Upper lobe of right lung (tissue), 1 donor: ENCODE measurements around the gene NEMF. TPM values are rescaled to one million over a fixed set of nuclear protein-coding genes. Genes with fewer than 3 reads are reported as not detected.
A peak's percentile ranks its signal among the peaks of the same experiment; 100 is the strongest.

ENCODE experiments used
- ATAC-seq: fragments of 200-7000 bp; cut with Tn5 transposase; one replicate; pipeline ENCODE4 v1.9.1; 2020; ENCODE audit warnings: mild to moderate bottlenecking, moderate library complexity
- DNase-seq: peaks from one replicate; pipeline ENCODE4 v3.0.0-alpha.2; 2020
- H3K27ac ChIP-seq: fragments of 200-600 bp; one replicate; pipeline ENCODE4 v1.8.0; 2022
- H3K27me3 ChIP-seq: fragments of 200-600 bp; one replicate; pipeline ENCODE4 v1.8.0; 2022; ENCODE audit warnings: mild to moderate bottlenecking
- H3K36me3 ChIP-seq: fragments of 200-600 bp; one replicate; pipeline ENCODE4 v1.8.0; 2022
- H3K4me1 ChIP-seq: fragments of 200-600 bp; one replicate; pipeline ENCODE4 v1.8.0; 2022
- H3K4me3 ChIP-seq: fragments of 200-600 bp; one replicate; pipeline ENCODE4 v1.8.0; 2022; ENCODE audit warnings: mild to moderate bottlenecking
- H3K9me3 ChIP-seq: fragments of 200-600 bp; one replicate; pipeline ENCODE4 v1.8.0; 2022
- intact Hi-C: fragments of 100-400 bp; cut with DNase I; formaldehyde crosslinking; loops from one replicate; pipeline ENCODE4 v1.11.0; 2022
- total RNA-seq: library from RNA; stranded (reverse); fragmentation: NEBNext Ultra II Directional; extraction: Animal tissue kit (Norgen Biotek cat#: 25700); gene quantifications from one replicate; pipeline ENCODE4 v1.2.1, GENCODE V29; 2021
- TF ChIP-seq, protein P1 (sequence below): fragments of 200-600 bp; IDR thresholded peaks from one replicate; pipeline ENCODE4 v1.8.0; 2022; ENCODE audit warnings: antibody characterized with exemption
- donor health status: DM: no; HTN: yes; CAD: no; lungs with severe emphysema.

The NEMF gene
- total RNA-seq, 1 donor from 2014 or later, result 57.4 TPM

DNA sequence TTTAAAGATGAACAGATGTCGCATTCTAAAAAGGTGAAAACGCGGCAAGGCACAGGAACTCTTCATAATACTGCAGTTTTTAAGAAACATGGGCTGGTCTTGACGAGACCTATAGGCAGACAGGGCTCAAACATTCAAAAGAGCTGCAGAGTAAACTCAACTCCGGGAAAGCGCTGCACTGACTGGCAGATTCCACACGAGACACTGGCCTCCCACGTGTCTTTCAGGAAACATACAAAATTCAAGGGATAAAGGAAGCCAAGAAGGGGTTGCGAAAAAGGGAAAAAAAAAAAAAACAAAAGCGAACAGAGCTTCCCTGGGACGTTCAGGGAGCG is 39.7 kb upstream of the NEMF start:
- peak overlapping the region; percentile 86 for H3K4me3 ChIP-seq
- no peak for DNase-seq
- peaks cover 35% of the 10 kb centered on the region for H3K4me1 ChIP-seq
- H3K27ac ChIP-seq, result peak overlapping the region; percentile 98
- TF ChIP-seq, protein P1, sequence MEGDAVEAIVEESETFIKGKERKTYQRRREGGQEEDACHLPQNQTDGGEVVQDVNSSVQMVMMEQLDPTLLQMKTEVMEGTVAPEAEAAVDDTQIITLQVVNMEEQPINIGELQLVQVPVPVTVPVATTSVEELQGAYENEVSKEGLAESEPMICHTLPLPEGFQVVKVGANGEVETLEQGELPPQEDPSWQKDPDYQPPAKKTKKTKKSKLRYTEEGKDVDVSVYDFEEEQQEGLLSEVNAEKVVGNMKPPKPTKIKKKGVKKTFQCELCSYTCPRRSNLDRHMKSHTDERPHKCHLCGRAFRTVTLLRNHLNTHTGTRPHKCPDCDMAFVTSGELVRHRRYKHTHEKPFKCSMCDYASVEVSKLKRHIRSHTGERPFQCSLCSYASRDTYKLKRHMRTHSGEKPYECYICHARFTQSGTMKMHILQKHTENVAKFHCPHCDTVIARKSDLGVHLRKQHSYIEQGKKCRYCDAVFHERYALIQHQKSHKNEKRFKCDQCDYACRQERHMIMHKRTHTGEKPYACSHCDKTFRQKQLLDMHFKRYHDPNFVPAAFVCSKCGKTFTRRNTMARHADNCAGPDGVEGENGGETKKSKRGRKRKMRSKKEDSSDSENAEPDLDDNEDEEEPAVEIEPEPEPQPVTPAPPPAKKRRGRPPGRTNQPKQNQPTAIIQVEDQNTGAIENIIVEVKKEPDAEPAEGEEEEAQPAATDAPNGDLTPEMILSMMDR, result no peak
- H3K27me3 ChIP-seq, result no peaks in the 10 kb centered on the region
- peaks cover 24% of the 10 kb centered on the region for H3K36me3 ChIP-seq
- peak; percentile 67 for ATAC-seq
- no peaks in the 10 kb centered on the region for H3K9me3 ChIP-seq
- intact Hi-C loops, result loop anchor here (5.0 kb wide), 1 partner anchor 110 kb away; no protein-coding TSS in a partner anchor

DNA sequence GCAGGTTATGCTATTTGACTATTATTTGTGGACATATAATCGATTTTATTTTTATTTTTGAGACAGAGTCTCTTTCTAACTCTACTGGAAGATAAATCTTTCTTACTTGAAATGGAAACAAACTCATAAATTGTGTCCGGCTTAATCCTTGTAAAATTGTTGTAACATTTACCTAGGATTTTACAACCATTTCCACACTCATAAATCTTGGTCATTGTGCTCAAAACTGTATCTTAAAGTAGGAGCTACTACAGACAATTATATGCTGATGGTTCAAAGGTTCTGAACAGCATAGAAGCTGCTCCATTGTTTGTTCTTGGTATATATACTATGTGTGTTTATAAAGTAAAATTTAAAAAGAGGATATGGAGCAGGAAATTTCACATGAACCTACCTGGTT is 35.7 kb upstream of the NEMF start:
- TF ChIP-seq, protein P1, result no peak
- Histone ChIP-seq H3K4me1 (peaks cover 10% of the 10 kb centered on the region), H3K36me3 (no peaks in the 10 kb centered on the region), H3K9me3 (no peaks in the 10 kb centered on the region), H3K4me3 (no peak overlapping the region), H3K27ac (no peak overlapping the region), H3K27me3 (no peaks in the 10 kb centered on the region)
- DNase-seq (no peak), ATAC-seq (no peak)
- intact Hi-C loops, result no loop called here

DNA sequence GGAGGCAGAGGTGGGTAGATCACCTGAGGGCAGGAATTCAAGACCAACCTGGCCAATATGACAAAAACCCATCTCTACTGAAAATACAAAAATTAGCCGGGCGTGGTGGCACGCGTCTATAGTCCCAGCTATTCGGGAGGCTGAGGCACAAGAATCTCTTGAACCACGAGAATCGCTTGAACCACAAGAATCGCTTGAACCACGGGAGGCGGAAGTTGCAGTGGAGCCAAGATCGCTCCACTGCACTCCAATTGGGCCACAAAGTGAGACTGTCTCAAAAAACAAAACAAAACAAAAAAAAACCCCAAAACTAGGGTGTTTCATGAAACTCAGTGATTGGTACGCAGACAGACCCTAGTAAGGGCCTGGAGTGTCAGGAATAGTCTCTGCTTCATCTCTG is 33.9 kb upstream of the NEMF start:
- ATAC-seq, result no peak
- Histone ChIP-seq H3K36me3 (no peaks in the 10 kb centered on the region), H3K4me3 (no peak overlapping the region), H3K9me3 (no peaks in the 10 kb centered on the region), H3K4me1 (peaks cover 5% of the 10 kb centered on the region), H3K27ac (no peak overlapping the region), H3K27me3 (no peaks in the 10 kb centered on the region)
- intact Hi-C loops, result no loop called here
- TF ChIP-seq, protein P1, result no peak
- DNase-seq, result no peak

- ATAC-seq (peak; percentile 49), DNase-seq (no peak)
- TF ChIP-seq, protein P1, result no peak
- Histone ChIP-seq H3K36me3 (no peaks in the 10 kb centered on the region), H3K27ac (no peak overlapping the region), H3K4me1 (no peaks in the 10 kb centered on the region), H3K27me3 (no peaks in the 10 kb centered on the region), H3K9me3 (no peaks in the 10 kb centered on the region), H3K4me3 (no peak overlapping the region)
- intact Hi-C loops, result no loop called here
Observed at GRCh38 chr14:49882826-49883694, 30.5 kb upstream of the NEMF start.

- Histone ChIP-seq H3K27ac (no peak overlapping the region), H3K4me3 (no peak overlapping the region), H3K36me3 (no peaks in the 10 kb centered on the region), H3K9me3 (no peaks in the 10 kb centered on the region), H3K27me3 (no peaks in the 10 kb centered on the region), H3K4me1 (no peaks in the 10 kb centered on the region)
- DNase-seq, result no peak
- TF ChIP-seq, protein P1, result no peak
- ATAC-seq, result no peak
- intact Hi-C loops, result no loop called here
Observed at GRCh38 chr14:49881350-49882001, 28.9 kb upstream of the NEMF start.
